ENCODE results near the gene IGFBP3. TPM values are rescaled to one million over a fixed set of nuclear protein-coding genes. Genes with fewer than 3 reads are reported as not detected.
"Not testable (repeated sequence)": the region's sequence is repeated elsewhere in the genome, so short reads cannot be mapped to it uniquely, and the experiment has no call there.

IGFBP3 gene, protein sequence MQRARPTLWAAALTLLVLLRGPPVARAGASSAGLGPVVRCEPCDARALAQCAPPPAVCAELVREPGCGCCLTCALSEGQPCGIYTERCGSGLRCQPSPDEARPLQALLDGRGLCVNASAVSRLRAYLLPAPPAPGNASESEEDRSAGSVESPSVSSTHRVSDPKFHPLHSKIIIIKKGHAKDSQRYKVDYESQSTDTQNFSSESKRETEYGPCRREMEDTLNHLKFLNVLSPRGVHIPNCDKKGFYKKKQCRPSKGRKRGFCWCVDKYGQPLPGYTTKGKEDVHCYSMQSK
- total RNA-seq: 296 and 646 TPM in 2 replicates

DNA sequence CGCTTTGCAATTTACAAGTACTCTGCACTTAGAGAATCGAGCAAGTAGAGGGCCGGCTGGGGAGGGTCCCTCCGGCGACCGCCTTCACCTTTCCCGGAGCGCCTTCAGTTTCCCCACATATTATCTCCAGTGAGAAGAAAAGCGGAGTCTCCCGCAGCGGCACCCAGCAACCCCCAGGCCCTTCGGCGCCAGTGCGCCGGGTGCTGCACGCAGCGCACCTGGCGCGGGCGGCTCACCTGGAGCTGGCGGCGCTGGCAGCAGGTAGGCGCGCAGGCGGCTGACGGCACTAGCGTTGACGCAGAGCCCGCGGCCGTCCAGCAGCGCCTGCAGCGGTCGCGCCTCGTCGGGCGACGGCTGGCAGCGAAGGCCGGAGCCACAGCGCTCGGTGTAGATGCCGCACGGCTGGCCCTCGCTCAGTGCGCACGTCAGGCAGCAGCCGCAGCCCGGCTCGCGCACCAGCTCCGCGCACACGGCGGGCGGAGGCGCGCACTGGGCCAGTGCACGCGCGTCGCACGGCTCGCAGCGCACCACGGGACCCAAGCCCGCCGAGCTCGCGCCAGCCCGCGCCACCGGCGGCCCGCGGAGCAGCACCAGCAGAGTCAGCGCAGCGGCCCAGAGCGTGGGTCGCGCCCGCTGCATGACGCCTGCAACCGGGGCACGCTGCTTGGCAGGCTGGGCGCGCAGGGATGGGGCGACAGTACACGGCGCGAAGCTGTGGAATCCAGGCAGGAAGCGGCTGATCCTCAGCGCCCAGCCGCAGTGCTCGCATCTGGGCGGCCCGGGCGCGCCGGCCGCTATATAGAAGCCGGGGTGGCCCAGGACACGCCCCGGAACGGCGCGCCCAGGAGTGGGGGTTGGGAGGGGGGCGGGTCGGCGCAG, at the start of gene IGFBP3:
Gene IGFBP3, minus strand, starts transcription at position 771 of the 879 bp plus-strand sequence. Its CDS starts 132 bp downstream, at position 639.
- DNase-seq (ENCODE audit: low read depth): no peak

DNA sequence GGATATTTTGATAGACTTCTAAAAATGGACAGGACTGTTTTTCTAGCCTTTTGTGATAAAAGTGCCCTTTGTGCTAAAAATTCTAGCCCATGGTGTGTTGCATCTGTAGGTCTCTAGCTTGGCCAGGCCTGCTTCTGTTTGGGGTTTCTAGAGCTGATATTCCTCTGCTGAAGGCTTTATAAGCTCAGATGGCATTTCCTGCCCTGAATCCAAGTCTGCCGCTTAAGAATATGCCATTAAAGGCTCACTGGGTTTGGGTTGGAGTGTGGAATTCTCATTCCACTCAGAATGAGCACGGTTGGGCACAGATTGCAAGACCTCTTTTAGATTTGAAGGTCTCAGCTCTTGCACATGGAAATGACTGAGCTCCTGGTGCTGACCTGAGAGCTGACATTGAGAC, 49.4 kb upstream of the IGFBP3 start:
- no peak for DNase-seq (ENCODE audit: low read depth)

DNA sequence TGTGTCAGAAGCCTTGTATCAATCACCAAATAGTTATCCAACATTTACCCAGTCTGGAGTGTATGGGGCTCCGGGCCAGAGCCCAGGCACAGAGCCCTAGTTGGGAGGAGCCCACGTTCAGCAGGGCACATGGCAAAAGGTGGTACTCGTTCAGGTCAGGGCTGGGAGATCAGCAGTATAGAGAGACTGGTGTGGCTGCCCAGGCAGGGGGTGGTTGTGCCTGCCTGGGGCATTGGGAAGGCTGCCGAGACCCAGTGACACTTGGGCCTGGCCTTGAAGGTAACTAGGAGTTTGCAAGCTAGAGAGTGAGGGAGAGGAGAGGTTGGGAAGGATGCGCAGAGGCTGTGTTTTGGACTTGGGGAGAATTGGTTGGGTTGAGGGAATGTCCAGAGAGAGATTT, 48.9 kb upstream of the IGFBP3 start:
- no peak for DNase-seq (ENCODE audit: low read depth)

DNA sequence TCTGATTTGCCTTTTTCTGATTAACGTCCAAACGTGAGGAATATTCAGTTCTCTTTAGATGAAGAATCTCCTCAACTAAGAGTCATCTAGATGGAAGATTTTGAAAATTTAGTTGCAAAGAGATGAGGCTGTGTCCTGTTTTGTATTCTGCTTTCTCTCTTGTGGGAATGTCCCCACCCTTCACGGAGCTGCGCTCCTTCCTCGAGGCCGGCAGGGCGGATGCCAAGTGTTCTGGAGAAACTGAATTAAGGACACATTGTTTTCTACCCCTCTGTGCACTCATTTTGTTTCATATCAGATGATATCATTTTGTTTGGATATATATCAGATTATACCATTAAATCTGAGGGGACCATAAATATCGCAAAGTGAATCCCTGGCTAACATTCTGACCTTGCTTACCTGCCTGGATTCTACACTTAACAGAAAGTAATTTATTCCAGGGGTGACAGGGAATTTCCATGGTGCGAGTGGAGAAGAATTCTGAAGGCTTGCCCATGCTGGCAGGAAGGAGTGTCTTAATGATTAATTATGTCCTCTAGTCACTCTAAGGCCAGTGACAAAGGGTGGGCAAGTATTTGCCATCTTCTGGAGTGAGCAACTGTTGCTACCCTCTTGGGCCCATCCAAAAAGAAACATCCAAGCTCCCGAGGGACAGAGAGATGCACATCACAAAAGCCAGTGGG, 47.9 kb upstream of the IGFBP3 start:
- DNase-seq (ENCODE audit: low read depth): no peak

DNA sequence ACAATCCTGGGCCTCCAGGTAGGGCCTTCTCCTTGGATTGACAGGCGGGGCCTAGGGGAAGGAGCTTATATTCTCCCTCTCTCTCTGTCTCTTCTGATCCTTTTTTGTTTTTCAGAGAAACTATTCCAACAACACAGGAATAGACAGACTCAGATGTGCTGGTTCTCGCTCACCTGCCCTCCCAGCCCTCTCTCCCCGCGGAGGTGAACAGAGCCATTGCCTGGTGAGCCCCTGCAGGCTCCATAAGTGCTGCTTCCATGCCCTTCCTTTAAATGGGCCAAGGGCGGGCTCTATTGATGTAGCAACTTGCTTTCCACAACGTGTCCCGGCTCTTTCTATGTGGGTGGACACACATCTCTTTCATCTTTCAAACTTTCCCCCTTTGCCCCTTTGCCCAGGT, 47.2 kb upstream of the IGFBP3 start:
- no peak for DNase-seq (ENCODE audit: low read depth)

DNA sequence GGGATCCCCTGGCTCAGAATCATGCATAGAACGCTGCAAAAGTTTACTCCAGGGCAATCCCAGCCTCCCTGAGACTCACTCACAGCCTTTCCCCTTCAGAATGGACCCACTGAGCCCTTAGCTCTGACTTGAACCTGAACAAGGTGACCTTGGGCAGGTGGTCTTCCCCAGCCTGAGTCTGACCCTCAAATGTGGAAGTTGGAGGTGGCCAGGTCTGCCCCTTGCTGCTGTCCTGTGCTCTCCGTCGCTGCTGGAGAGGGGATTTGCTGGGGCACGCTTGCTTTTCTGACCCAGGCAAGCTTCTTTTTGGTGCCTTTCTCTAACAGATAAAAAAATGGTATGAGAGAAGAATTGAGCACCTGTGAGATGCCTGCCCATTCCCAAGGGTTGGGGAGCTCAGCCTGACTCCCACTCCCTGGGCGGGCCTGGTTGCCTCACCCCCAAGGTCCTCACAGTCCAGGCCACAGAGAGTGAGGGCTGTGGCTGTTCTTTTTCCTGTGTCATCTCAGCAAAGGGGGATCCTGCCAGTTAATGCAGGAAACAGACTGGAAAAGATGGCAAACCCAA, 46.6 kb upstream of the IGFBP3 start:
- DNase-seq (ENCODE audit: low read depth): no peak

DNA sequence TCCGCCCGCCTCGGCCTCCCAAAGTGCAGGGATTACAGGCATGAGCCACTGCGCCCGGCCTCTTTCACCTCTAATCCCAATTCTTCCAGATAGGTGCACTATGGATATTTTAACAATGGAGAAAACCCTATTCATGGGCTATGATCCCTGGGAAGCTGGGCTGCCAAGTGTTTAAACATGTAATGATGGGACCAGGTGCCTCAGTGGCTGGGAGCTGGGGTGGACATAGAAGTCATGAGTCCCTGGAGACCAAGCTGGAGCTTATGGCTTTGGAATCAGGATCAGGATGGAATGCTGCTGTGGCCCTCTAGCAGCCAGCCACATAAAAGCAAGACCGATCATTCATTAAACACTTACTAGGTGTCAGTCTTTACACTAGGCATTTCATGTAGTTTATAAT, 41.8 kb upstream of the IGFBP3 start:
- no peak for DNase-seq (ENCODE audit: low read depth)

DNA sequence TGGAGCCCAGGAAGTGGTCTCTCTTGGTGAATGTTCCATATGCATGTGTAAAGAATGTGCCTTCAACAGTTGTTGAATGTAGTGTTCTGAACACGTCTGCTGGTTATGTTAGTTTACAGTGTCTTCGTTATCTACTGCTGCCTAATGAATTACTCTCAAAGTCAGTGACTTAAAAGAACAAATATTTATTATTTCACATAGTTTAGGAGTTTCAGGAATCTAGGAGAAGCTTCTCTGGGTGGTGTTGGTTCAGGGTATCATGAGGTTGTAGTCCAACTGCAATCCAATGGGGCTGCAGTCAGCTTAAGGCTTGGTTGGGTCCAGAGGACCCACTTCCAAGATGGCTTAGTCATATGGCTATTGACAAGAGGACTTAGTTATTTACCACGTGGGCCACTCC, 36.6 kb upstream of the IGFBP3 start:
- no peak for DNase-seq (ENCODE audit: low read depth)

DNA sequence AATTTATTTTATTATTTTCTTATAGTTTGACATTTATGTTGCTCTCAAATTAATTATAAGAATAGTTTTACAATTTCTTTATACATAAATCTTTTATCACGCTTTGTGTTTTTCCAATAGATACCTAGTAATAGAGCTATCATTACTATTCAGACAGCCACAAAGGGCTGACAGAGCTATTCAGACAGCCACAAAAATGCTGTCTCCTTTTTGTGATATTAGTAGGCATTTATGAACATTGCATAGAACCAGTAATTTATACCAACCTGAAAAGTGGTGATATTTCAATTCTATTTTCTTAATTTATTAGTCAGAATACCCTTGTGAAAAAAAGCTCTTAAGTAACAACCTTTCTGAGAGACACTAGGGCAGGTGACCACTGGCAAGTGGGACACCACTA, 34.2 kb upstream of the IGFBP3 start:
- DNase-seq (ENCODE audit: low read depth): no peak

DNA sequence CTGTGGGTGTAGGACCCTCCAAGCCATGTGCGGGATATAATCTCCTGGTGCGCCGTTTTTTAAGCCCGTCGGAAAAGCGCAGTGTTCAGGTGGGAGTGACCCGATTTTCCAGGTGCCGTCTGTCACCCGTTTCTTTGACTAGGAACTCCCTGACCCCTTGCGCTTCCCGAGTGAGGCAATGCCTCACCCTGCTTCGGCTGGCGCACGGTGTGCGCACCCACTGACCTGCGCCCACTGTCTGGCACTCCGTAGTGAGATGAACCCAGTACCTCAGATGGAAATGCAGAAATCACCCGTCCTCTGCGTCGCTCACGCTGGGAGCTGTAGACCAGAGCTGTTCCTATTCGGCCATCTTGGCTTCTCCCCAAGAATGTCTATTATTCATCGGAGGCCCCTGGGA, 32.0 kb upstream of the IGFBP3 start:
- not testable (repeated sequence) for DNase-seq (ENCODE audit: low read depth)

DNA sequence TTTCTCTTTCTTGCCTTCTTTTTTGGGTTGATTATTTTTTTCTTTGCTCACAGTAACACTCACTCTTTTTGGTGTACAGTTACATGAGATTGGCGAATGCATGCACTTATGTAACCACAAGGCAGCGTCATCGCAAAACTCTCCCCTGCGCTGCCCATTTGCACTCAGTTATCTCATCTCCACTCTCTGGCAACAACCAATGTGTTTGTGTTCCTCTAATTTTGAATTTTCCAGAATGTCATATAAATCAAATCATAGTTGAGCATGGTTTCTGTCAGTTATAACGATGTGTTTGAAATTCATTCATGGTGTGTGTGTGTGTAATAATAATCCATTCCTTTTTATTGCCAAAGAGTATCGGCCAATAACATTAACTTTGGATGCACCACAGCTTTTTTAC, 23.0 kb upstream of the IGFBP3 start:
- DNase-seq (ENCODE audit: low read depth): no peak

DNA sequence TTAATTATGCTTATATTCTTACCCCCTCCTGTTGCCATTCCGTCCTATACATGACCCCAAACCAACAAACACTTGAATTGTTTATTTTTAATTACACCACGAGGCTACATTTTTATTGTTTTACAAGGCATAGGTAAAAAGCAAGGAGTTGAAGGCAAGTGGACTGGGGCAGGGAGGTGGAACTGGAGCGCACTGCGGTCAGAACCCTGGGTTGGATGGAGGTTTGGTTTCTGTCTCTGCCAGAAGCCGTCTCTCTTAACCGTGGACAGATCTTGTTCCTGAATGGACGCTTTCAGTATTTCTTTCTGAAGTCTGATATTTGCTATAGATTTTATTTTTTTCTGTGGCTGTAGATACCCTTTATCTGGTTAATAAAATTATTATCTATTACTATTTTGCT, 19.9 kb upstream of the IGFBP3 start:
- no peak for DNase-seq (ENCODE audit: low read depth)

DNA sequence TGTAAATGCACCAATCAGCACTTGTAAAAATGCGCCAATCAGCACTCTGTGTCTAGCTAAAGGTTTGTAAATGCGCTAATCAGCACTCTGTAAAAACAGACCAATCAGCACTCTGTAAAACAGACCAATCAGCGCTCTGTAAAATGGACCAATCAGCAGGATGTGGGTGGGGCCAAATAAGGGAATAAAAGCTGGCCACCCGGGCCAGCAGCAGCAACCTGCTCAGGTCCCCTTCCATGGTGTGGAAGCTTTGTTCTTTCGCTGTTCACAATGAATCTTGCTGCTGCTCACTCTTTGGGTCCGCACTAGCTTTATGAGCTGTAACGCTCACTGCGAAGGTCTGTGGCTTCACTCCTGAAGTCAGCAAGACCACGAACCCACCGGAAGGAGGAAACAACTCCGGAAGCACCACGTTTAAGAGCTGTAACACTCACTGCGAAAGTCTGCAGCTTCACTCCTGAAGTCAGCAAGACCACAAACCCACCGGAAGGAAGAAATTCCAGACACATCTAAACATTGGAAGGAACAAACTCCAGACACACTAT, 19.2 kb upstream of the IGFBP3 start:
- not testable (repeated sequence) for DNase-seq (ENCODE audit: low read depth)

DNA sequence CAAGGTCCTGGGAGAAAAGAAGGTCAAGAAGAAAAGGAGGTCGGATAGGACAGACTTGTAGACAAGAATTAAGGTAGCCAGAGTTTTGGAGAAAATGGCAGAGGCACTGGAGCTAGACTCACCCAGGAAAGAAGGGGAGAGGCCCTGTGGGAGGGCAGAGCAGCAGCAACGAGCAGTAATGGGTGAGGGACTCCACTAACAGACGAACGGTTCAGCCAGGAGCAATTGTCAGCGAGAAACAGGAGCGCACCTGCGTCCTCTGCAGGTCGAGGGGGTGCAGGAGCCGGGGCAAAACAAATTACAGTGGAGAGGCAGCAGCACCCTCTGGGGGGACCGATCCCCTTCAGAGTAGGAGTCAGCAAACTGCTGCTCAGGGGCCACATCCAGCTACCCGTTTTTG, 18.5 kb upstream of the IGFBP3 start:
- no peak for DNase-seq (ENCODE audit: low read depth)

DNA sequence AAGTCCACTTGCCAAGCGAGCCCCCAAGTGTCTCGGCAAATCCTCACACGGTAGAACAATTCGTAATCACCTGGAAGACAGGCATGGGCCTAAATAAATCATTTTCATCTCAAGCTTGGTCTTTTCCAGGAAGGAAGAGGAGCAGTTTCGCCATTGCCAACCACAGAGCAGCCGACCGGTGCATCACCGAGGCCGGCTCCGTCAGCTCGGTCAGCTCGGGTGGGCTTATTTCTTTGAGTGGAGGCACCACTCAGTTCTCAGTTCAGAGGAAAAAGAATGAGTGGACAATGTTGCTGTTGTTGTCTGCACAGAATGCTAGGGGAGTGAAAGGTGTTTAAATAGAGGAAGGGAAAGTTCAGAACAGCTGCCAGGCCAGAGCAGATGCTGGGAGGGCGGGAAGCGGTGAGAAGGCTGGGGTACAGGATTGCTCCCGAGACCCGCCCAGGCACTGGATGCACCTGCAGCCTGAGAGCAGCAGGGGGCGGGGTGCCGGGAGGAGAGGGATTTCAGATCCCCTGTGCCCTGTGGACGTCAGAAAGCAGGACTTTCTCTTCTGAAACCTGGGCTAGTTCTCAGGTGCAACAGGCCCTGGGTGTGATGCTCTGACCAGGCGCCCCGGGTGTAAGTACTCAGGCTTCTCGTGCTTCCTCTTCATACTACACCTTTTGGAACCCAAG, 17.7 kb upstream of the IGFBP3 start:
- DNase-seq (ENCODE audit: low read depth): no peak

DNA sequence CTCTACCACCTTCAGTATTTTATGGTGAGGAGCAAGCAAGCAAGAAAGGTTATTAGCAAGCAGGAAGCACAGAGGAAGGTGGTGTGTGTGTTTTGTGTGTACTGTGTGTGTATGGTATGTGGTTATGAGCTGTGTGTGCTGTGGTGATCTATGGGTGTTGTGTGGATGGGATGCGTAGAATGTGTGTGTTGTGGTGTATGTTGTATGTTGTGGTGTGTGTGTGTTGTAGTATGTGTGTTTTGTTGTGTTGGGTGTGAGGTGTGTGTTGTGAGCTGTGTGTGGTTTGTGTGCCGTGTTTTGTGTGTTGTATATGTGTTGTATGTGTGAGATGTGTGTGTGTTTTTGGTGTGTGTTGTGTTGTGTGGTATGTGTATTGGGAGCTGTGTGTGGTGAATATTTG, 16.8 kb upstream of the IGFBP3 start:
- no peak for DNase-seq (ENCODE audit: low read depth)

DNA sequence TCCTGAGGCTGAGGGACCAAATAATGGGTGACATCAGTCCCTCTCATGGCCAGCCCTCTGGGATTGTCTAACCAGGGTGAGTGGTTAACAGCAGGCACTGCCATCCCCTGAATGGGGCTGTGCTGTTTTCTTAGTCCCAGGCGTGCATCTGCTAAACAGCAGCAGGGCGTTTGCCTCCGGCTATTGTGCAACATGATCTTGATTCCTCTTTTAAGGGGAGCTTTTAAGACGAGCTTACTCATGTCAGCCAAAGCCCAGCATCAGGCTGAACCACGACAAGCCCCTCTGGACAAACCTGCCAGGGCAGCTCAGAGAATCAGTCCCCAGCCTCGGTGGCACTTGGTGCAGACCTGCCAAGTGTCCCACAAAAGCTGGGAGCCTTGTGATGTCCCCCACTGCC, 16.2 kb upstream of the IGFBP3 start:
- DNase-seq (ENCODE audit: low read depth): no peak

DNA sequence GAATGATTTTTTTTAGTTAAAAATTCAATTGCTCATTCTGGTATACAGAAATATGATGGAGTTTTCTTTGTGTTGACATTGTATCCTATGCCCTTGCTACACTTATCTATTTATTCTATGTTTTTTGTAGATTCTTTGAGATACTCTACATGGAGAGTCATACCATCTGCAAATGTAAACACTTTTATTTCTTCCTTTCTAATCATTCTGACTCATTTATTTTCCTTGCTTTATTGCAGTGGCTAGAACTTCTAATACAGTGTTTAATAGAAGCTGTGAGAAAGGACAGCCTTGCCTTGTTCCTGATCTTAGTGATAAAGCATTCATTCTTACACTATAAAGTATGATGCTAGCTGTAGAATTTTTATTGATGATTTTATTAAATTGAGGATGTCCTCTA, 9.9 kb upstream of the IGFBP3 start:
- DNase-seq (ENCODE audit: low read depth): no peak

DNA sequence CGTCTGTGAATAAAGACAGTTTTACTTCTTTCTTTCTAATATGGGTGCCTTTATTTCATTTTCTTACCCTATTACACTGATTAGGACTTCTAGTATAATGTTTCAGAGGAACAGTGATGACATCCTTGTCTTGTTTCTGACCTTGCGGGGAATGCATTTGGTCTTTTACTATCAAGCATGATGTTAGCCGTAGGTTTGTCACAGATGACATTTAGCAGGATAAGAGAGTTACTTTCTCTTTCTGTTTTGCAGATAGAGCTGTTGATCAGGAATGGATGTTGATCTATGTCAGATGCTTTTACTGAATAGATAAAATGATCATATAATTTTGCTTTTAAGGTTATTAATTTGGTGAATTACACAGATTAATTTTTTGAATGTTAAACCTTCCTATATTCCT, 6.6 kb upstream of the IGFBP3 start:
- DNase-seq (ENCODE audit: low read depth): no peak

DNA sequence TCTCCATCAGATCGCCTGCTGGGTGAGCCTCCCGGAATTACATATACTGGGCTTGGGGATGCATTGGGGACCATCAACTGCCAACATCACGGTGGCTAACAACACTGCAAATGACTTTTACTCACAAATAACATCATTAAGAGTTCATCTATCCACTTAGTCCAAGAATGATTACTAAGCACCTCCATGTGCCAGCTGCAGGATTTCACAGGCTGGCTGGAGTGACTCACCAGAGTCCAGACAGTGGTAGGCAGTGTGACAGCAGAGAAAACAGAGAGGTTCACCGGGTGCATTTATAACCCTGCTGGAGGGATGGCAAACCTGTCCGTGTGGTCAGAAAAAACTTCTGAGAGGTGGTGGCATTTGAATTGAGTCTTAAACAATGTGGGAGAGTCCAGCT, 3.2 kb upstream of the IGFBP3 start:
- DNase-seq (ENCODE audit: low read depth): peak; percentile 96

DNA sequence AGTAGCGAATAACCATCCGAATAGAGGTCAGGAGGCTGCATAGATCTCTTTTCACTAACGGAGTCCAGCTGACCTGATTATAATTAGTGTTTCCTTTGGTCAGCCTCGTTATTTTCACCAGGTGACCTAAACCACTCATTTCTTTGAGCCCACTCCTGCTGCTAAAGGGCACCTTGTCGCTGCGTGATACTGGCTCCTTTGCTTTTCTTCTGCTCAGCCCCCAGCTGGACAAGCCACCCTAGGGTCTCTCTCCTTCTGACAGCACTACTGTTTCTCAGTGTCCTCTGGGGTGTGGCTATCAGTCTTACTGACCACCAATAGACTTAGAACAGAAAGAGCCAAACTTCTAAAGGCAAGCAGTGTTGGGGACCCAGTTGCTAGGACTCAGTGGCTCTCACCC, 2.7 kb upstream of the IGFBP3 start:
- DNase-seq (ENCODE audit: low read depth): no peak

DNA sequence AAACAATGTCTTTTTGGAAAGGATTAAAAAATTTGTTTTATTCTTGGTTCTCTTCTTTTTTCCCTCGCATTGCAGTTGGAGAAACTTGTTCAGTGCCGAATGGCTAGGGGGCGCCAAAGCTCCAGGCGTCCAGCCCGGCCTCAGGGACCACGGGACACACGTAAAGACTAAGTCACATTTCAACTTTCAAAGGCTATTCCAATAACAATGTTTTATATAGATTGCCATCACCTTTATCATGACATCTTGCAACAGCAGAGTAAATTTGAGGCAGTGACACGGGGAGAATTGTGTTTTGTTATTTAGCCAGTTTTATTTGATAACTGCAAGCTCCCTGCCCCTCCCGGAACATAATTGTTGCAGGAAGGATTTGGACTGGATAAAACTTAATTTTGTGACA, 2.2 kb upstream of the IGFBP3 start:
- peak; percentile 61 for DNase-seq (ENCODE audit: low read depth)

Measured in renal cortical epithelial cell (primary cell).